Sigmoid colon (tissue), 7 donors: ENCODE data around the gene NDST1. TPM values are rescaled to one million over a fixed set of nuclear protein-coding genes. Genes with fewer than 3 reads are reported as not detected.

Source experiments
- DNase-seq: peaks from one replicate; pipeline ENCODE4 v3.0.0-alpha.2; 2019
- H3K27ac ChIP-seq, 4 donors: fragments of 200-600 bp; sonication (generic); one replicate each; pipeline ENCODE4 v1.5.1; 2016 to 2019; ENCODE audit warnings: mild to moderate bottlenecking in 1 of 4
- H3K27me3 ChIP-seq, 3 donors: fragments of 200-600 bp; sonication (generic); one replicate each; pipeline ENCODE4 v1.5.1; 2019; ENCODE audit warnings: mild to moderate bottlenecking in 1 of 3
- H3K36me3 ChIP-seq, 4 donors: fragments of 200-600 bp; sonication (generic); one replicate each; pipeline ENCODE4 v1.5.1; 2016 to 2019
- H3K4me1 ChIP-seq, 4 donors: fragments of 200-600 bp; sonication (generic); one replicate each; pipeline ENCODE4 v1.5.1; 2017 to 2019
- H3K4me3 ChIP-seq, 4 donors: fragments of 200-600 bp; sonication (generic); one replicate each; pipeline ENCODE4 v1.5.1; 2017 to 2019; ENCODE audit warnings: mild to moderate bottlenecking in 2 of 4, moderate library complexity in 1 of 4
- H3K9me3 ChIP-seq, 4 donors: fragments of 200-600 bp in 3 of 4; sonication (generic) in 3 of 4; one replicate each; pipeline versions ENCODE4 v1.5.1 to v1.6.1; 2013 to 2019
- EP300 ChIP-seq, 4 donors: sonication (generic); formaldehyde crosslinking; IDR thresholded peaks; one replicate each; pipeline ENCODE4 v1.6.1; 2017; ENCODE audit warnings: antibody characterized with exemption in 4 of 4
- POLR2A ChIP-seq, 2 donors: fragments of 450-650 bp; IDR thresholded peaks; one replicate each; pipeline ENCODE4 v1.6.1; 2016; ENCODE audit warnings: antibody characterized with exemption in 2 of 2, mild to moderate bottlenecking in 2 of 2, moderate library complexity in 2 of 2
- POLR2AphosphoS5 ChIP-seq, 4 donors: sonication (generic); formaldehyde crosslinking; IDR thresholded peaks; one replicate each; pipeline ENCODE4 v1.6.1; 2017; ENCODE audit warnings: antibody characterized with exemption in 4 of 4
- WGBS, 2 donors: extraction: QIAGEN DNeasy Blood & Tissue Kit; methylation state at CpG; one replicate each; pipeline ENCODE4 v1.1.7; 2013; 5-methylcytosine and 5-hydroxymethylcytosine counted together
- intact Hi-C: fragments of 100-400 bp; cut with DNase I; formaldehyde crosslinking; loops from one replicate; pipeline ENCODE4 v1.15.1; 2023
- polyA plus RNA-seq, 3 donors: library from polyadenylated mRNA; stranded (reverse); fragments of 200-250 nt; gene quantifications; one replicate each; pipeline ENCODE4 v1.2.3, GENCODE V29; 2013
- total RNA-seq, 4 donors: library from RNA; depleted of rRNA; stranded (reverse); fragments of >200 nt; gene quantifications; one replicate each; pipeline ENCODE4 v1.1.0, GENCODE V29; 2016
- TF ChIP-seq, protein P1 (sequence below), 4 experiments: fragments of 450-650 bp in 3 of 4; fragments of 200-600 bp in 1 of 4; IDR thresholded peaks; one replicate each; pipeline ENCODE4 v1.5.1; 2016 to 2019; ENCODE audit warnings: antibody characterized with exemption in 4 of 4, mild to moderate bottlenecking in 3 of 4, moderate library complexity in 2 of 4
- donor health status: healthy with polysubstance abuse.
- donor health status: Bipolar disorder and iron deficiency.
- donor health status: healthy.

NDST1 gene
- total and polyA plus RNA-seq, 7 donors: 5.4 to 74.8 (median 39.4) TPM

DNA sequence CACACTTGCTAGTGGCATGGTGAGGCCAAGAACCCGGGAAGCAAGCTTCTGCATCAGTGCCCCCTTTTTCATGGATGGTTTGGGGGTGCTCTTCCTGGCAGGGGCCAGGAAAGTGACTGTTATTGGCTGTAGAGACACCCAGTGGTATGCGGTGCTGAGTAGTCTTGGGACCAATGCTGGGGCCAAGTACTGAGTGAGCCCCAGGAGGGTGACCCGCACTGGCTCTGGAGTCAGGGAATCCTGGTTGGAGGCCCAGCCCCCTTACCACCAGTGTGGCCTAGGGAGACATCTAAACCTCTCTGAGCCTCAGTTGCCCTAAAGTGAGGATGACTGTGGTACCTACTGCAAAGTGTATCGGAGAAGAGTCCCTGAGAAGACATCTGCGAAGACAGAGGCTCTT is 91.3 kb downstream of the NDST1 start:
- Histone ChIP-seq H3K9me3 (no peaks in the 10 kb centered on the region), H3K27ac (peak overlapping the region in 1 of 4 donors; percentile 53), H3K4me1 (peaks cover 0 to 28% (median 19%) of the 10 kb centered on the region in 4 donors), H3K27me3 (no peaks in the 10 kb centered on the region), H3K36me3 (no peaks in the 10 kb centered on the region), H3K4me3 (no peak overlapping the region)
- intact Hi-C loops: no loop called here
- TF ChIP-seq POLR2AphosphoS5 (IDR thresholded peaks at IDR 0.05) (no peak), POLR2A (IDR thresholded peaks at IDR 0.05) (no peak), EP300 (IDR thresholded peaks at IDR 0.05) (no peak)
- TF ChIP-seq, protein P1, sequence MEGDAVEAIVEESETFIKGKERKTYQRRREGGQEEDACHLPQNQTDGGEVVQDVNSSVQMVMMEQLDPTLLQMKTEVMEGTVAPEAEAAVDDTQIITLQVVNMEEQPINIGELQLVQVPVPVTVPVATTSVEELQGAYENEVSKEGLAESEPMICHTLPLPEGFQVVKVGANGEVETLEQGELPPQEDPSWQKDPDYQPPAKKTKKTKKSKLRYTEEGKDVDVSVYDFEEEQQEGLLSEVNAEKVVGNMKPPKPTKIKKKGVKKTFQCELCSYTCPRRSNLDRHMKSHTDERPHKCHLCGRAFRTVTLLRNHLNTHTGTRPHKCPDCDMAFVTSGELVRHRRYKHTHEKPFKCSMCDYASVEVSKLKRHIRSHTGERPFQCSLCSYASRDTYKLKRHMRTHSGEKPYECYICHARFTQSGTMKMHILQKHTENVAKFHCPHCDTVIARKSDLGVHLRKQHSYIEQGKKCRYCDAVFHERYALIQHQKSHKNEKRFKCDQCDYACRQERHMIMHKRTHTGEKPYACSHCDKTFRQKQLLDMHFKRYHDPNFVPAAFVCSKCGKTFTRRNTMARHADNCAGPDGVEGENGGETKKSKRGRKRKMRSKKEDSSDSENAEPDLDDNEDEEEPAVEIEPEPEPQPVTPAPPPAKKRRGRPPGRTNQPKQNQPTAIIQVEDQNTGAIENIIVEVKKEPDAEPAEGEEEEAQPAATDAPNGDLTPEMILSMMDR (IDR thresholded peaks at IDR 0.05): no peak
- DNase-seq: no peak
- WGBS, 2 donors: 87 to 92% methylated on average over 5 of the region's 5 CpGs

DNA sequence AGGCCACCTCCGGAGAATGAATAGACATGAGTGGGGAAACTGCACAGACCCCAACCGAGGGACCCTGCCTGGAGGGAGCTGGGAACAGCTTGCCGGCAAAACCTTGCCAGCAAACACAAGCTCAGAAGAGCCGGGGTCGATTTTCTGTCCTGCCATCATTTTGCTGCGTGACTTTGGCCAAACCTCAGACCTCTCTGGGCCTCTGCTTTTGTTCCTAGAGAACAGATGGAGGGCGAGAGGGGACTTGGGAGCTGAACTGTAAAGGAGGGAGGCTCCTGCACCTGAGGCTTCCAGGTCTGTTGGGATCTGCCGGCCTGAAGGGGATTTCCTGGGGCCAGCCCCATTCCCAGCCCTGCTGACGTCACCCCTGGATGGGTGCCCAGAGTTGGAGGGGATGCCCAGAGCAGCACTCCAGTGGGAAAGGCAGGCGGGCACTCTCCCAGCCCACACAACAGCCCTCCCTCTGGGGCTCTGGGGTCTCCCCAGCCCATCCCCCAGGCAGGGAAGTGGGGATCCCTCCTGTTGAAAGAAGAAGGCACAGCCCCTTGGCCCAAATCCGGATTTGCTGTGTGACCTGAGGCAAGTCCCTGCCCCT is 92.1 kb downstream of the NDST1 start:
- DNase-seq: peak; percentile 86
- H3K27me3 ChIP-seq: no peaks in the 10 kb centered on the region
- intact Hi-C loops: no loop called here
- TF ChIP-seq, protein P1 (IDR thresholded peaks at IDR 0.05): no peak
- TF ChIP-seq POLR2A (IDR thresholded peaks at IDR 0.05): no peak
- peak in 2 of 4 donors; percentile 16 to 51 for TF ChIP-seq POLR2AphosphoS5 (IDR thresholded peaks at IDR 0.05)
- TF ChIP-seq EP300 (IDR thresholded peaks at IDR 0.05): no peak
- H3K9me3 ChIP-seq: no peaks in the 10 kb centered on the region
- H3K4me1 ChIP-seq: peaks cover 0 to 28% (median 19%) of the 10 kb centered on the region in 4 donors
- no peak overlapping the region for H3K4me3 ChIP-seq
- no peaks in the 10 kb centered on the region for H3K36me3 ChIP-seq
- 24 to 57% methylated on average over 11 of the region's 11 CpGs for WGBS, 2 donors
- H3K27ac ChIP-seq: peak overlapping the region in 3 of 4 donors; percentile 15 to 53 (median 43)

DNA sequence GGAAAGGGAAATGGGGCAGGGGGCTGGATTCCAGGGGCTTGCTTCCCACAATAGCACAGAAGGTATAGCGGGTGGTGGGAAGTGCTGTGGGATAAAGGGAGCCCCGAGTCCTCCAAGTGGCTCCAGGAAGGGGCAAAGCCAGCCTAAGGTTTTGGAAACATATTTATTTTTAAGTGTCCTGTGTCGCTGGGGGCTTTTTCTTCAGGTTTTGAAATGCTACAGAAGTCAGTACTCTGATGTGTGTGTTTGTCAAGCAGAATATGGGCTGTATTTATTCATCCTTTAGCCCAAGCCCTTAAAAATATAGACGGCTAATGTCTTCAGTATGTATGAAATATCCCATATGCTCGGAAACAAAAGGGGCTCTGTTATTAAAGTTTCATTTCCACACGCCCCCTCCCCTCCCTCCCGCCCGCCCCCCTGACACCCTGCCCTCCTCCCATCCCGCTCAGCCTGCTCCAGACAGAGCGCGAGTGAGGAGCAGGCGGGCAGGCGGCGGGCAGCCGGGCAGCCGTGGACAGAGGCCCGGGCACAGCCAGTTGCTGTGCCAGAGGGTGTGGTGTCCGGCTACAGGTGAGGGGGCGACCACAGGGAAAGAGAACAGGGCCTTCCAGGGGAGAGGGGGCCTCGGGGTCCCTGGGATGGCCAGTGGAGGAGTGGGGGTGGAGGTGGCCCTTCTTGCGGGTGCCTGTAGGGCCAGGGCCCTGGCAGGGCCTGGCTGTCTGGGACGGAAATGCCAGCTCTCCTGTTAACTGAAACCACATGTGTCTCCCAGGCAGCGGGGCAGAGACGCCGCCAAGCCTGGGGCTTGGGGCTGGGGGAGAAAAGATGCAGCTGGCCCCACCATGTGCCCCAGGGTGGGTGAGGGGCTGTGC is 92.9 kb downstream of the NDST1 start:
- intact Hi-C loops: no loop called here
- TF ChIP-seq EP300 (IDR thresholded peaks at IDR 0.05) (no peak), POLR2AphosphoS5 (IDR thresholded peaks at IDR 0.05) (no peak), POLR2A (IDR thresholded peaks at IDR 0.05) (no peak)
- H3K27me3 ChIP-seq: no peaks in the 10 kb centered on the region
- H3K36me3 ChIP-seq: no peaks in the 10 kb centered on the region
- peak overlapping the region in 1 of 4 donors; percentile 6 for H3K4me3 ChIP-seq
- no peaks in the 10 kb centered on the region for H3K9me3 ChIP-seq
- no peak for DNase-seq
- 80 to 83% methylated on average over 25 of the region's 25 CpGs for WGBS, 2 donors
- H3K27ac ChIP-seq: peak overlapping the region; percentile 43 to 53 (median 48)
- peaks cover 0 to 28% (median 19%) of the 10 kb centered on the region in 4 donors for H3K4me1 ChIP-seq

GRCh38 chr5:150601491-150602345 is 93.8 kb downstream of the NDST1 start:
- Histone ChIP-seq H3K27ac (peak overlapping the region in 3 of 4 donors; percentile 43 to 53 (median 49)), H3K9me3 (no peaks in the 10 kb centered on the region), H3K27me3 (no peaks in the 10 kb centered on the region), H3K36me3 (no peaks in the 10 kb centered on the region), H3K4me3 (no peak overlapping the region), H3K4me1 (peaks cover 0 to 28% (median 19%) of the 10 kb centered on the region in 4 donors)
- TF ChIP-seq POLR2A (IDR thresholded peaks at IDR 0.05) (no peak), EP300 (IDR thresholded peaks at IDR 0.05) (no peak), POLR2AphosphoS5 (IDR thresholded peaks at IDR 0.05) (no peak)
- TF ChIP-seq, protein P1 (IDR thresholded peaks at IDR 0.05): no peak
- DNase-seq: no peak
- WGBS, 2 donors: 88 to 90% methylated on average over 16 of the region's 16 CpGs
- intact Hi-C loops: no loop called here
